Muscle of leg (tissue), 11 donors: ENCODE results near the gene SIRT2. TPM values are rescaled to one million over a fixed set of nuclear protein-coding genes. Genes with fewer than 3 reads are reported as not detected.

Experiments used
- DNase-seq: peaks from one replicate; pipeline ENCODE4 v3.0.0; 2013
- H3K27ac ChIP-seq: one replicate; pipeline ENCODE4 v1.5.1; 2013; ENCODE audit warnings: mild to moderate bottlenecking, low read length, control low read depth
- H3K27me3 ChIP-seq: one replicate; pipeline ENCODE4 v1.6.1; 2013; ENCODE audit warnings: low read length; ENCODE audit not compliant: control insufficient read depth, insufficient read depth
- H3K36me3 ChIP-seq: one replicate; pipeline ENCODE4 v1.6.1; 2013; ENCODE audit warnings: low read length; ENCODE audit not compliant: control insufficient read depth, insufficient read depth
- H3K4me1 ChIP-seq: one replicate; pipeline ENCODE4 v1.6.1; 2013; ENCODE audit warnings: low read length; ENCODE audit not compliant: control insufficient read depth, insufficient read depth
- H3K4me3 ChIP-seq: one replicate; pipeline ENCODE4 v1.5.1; 2013; ENCODE audit warnings: low read length, control low read depth
- H3K9me3 ChIP-seq: replicated peaks from 2 replicates; pipeline ENCODE4 v1.6.1; 2013; ENCODE audit warnings: low read depth, low read length; ENCODE audit not compliant: control insufficient read depth
- WGBS: methylation state at CpG from one replicate; pipeline ENCODE4 v1.1.5; 2013; ENCODE audit warnings: missing lambda C conversion rate; ENCODE audit not compliant: insufficient coverage; 5-methylcytosine and 5-hydroxymethylcytosine counted together
- polyA plus RNA-seq, 8 donors: library from polyadenylated mRNA; unstranded; fragments of 120-200 nt; gene quantifications; one replicate each; pipeline versions ENCODE4 v1.2.1 to v1.2.3, GENCODE V29; 2013; ENCODE audit warnings: inconsistent platforms in 1 of 8, low replicate concordance in 1 of 8; ENCODE audit not compliant: insufficient read length in 8 of 8, insufficient read depth in 1 of 8
- total RNA-seq: library from RNA; stranded (reverse); fragments of 120-200 nt; gene quantifications from one replicate; pipeline ENCODE4 v1.2.4, GENCODE V29; 2013

Gene SIRT2
- total and polyA plus RNA-seq, 9 donors, result 92.7 to 129 (median 106) TPM

DNA sequence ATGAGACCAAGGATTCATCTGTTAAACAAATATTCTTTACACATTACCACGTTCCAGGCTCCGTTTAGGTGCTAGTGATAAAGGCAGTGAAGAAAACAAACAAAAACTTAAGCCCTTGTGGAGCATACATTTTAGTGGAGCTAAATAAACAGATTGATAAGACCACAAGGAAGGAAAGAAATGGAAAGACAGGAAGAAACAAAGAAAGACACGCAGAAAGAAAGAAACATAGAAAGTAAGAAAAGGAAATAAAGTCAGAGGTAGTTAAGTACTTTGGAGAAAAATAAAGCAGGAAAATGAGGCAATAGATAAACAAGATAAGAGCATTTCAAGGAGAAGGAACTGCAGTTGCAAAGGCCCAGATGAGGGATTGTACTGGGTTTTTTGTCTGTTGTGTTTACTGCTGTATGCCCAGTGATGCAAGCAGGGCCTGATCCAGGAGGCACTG is 1.3 kb upstream of the SIRT2 start:
- H3K27me3 ChIP-seq, result no peaks in the 10 kb centered on the region
- peaks cover 29% of the 10 kb centered on the region for H3K4me1 ChIP-seq
- no peak for DNase-seq
- peak overlapping the region; percentile 89 for H3K27ac ChIP-seq
- peaks cover 16% of the 10 kb centered on the region for H3K36me3 ChIP-seq
- no peaks in the 10 kb centered on the region for H3K9me3 ChIP-seq
- WGBS, result 80% methylated on average over 1 of the region's 3 CpGs
- H3K4me3 ChIP-seq, result no peak overlapping the region

DNA sequence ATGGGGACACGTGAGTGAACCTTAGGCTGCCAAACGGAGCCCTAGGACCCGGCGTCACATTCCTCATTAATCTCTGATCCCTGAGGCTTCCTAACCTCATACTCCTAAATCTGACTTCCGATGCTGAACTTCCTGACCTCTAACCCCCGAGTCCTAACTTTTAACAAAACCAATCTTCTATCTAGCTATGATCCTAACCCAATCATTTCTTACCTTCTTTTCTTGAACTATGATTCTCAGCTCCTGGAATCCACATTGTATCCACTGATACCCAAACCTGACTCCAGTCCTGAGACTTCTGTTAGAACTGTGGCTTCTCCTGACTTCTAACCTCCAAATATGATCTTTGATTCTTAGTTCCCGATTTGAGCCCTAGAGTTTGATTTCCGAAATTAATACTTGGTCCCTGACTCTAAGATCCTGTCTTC is 798 bp upstream of the SIRT2 start:
- Histone ChIP-seq H3K4me3 (peak overlapping the region; percentile 79), H3K27me3 (no peaks in the 10 kb centered on the region), H3K4me1 (peaks cover 29% of the 10 kb centered on the region), H3K9me3 (no peaks in the 10 kb centered on the region), H3K36me3 (peaks cover 13% of the 10 kb centered on the region), H3K27ac (peak overlapping the region; percentile 89)
- no peak for DNase-seq
- 0% methylated on average over 5 of the region's 8 CpGs for WGBS

DNA sequence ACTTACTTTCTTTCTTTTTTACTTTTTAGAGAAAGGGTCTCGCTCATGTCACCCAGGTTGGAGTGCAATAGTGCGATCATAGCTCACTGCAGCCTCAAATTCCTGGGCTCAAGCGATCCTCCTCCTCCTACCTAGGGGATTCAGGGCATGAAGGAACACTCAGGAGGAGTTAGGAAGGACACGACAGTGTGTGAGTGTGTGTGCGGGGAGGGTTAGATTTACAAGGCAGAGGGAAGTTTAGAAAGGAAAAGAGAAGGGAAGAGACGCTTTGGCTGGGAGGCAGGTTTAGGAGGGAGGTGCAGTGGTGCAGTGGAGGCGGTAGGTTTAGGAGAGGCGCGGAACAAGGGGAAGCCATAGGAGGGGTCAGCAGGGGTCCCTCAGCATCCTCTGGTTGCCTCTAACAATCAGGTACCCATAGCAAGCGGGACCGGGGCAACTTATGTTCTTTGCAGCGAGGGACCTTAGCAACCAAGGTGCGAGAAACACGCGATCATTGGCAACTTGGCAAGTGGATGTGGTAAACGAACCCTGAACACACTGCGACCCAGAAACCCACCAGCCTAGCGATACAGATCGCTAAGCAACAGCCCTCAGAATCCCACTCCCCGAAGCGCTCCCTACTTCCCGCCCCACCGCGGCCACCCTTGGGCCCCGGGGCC is 501 bp downstream of the SIRT2 start:
- H3K9me3 ChIP-seq, result no peaks in the 10 kb centered on the region
- H3K36me3 ChIP-seq, result peaks cover 11% of the 10 kb centered on the region
- WGBS, result under 1% methylated on average over 20 of the region's 25 CpGs
- H3K27me3 ChIP-seq, result no peaks in the 10 kb centered on the region
- H3K4me1 ChIP-seq, result peaks cover 39% of the 10 kb centered on the region
- H3K27ac ChIP-seq, result peak overlapping the region; percentile 95
- peak overlapping the region; percentile 99 for H3K4me3 ChIP-seq
- DNase-seq, result peak; percentile 52

DNA sequence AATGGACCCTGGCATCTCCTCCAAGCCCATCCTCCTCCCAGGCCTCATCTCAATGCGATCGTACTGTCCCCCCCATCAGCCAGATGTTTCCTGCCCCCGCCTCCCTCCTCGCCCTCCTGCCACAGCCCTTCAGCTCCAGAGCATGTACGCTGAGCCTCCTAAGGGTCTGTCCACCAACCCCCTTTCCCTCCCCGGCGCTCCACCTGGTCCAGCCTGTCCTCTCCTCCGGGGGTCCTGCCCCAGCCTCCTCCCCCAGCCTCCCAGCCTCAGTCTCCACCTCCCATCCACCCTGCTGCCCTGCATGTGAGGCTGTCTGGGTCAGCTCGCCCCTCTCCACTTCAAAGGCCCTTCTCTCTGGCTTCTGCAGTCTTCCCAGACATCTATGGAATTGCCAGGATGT is 4.5 kb downstream of the SIRT2 start:
- 47% methylated on average over 9 of the region's 9 CpGs for WGBS
- no peak for DNase-seq
- peaks cover 36% of the 10 kb centered on the region for H3K36me3 ChIP-seq
- no peaks in the 10 kb centered on the region for H3K27me3 ChIP-seq
- no peak overlapping the region for H3K27ac ChIP-seq
- no peak overlapping the region for H3K4me3 ChIP-seq
- no peaks in the 10 kb centered on the region for H3K9me3 ChIP-seq
- H3K4me1 ChIP-seq, result peaks cover 66% of the 10 kb centered on the region

DNA sequence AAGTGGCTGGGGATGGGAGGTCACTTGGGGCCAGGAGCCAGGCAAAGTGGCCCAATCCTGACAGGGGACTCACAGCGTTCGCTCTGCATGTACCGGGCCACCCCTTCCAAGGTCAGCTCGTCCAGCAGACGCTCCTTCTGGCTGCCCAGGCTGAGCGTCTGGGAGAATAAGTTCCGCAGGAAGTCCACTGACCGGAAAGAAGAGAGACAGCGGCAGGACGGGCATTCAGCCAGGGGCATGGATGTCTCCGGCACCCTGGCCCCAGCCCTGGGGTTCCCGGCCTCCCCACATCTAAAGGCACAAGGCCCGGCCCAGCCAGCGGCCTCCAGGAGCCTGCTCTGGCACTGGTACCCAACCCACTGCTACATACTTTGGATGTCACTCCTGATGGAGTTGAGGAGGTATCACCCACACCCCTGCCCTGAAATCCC is 6.1 kb downstream of the SIRT2 start:
- no peaks in the 10 kb centered on the region for H3K27me3 ChIP-seq
- WGBS, result 48% methylated on average over 11 of the region's 14 CpGs
- H3K4me3 ChIP-seq, result no peak overlapping the region
- H3K9me3 ChIP-seq, result no peaks in the 10 kb centered on the region
- peaks cover 62% of the 10 kb centered on the region for H3K4me1 ChIP-seq
- H3K36me3 ChIP-seq, result peaks cover 52% of the 10 kb centered on the region
- no peak for DNase-seq
- peak overlapping the region; percentile 38 for H3K27ac ChIP-seq

DNA sequence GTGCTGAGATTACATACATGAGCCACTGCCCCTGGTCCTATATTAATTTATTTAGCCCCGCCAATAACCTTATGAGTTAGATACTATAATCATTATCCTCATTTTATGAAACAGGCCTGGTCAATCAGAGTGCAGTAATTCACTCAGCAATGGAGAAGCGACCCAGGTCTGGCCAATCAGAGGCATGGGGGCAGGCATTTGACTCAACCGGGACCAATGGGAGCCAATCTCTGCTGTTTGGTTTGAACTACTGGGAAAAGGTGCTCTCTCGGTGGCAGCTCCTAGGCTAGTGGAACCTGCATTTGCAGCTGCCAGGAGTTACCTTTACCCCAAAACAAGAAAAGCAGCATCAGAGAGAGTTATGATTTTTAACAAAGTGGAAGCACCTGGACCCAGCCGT is 6.6 kb downstream of the SIRT2 start:
- Histone ChIP-seq H3K4me1 (peaks cover 57% of the 10 kb centered on the region), H3K27ac (peak overlapping the region; percentile 38)
- 48% methylated on average over 2 of the region's 5 CpGs for WGBS

DNA sequence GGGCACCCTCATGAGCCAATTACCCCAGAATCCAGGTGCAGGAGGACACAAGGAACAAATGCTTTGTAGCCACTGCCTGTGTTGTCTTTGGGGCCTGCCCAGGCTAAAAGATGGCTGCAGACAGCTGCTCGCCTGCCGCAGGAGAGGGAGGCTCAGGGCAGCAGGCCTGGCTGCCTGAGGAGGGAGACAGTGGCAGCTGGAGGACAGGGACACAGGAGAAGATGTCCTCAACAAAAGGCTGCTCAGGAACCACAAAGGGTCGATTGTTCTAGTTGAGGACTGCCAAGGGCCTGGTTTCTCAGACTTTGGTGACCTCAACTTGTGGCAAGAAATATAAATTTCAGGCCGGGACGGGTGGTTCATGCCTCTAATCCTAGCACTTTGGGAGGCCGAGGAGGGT is 7.6 kb downstream of the SIRT2 start:
- peak; percentile 62 for DNase-seq
- H3K4me1 ChIP-seq, result peaks cover 54% of the 10 kb centered on the region

More for the DNA sequence above, 6.6 kb downstream of the SIRT2 start:
- Histone ChIP-seq H3K27me3 (no peaks in the 10 kb centered on the region), H3K36me3 (peaks cover 53% of the 10 kb centered on the region), H3K4me3 (no peak overlapping the region), H3K9me3 (no peaks in the 10 kb centered on the region)
- DNase-seq, result no peak

DNA sequence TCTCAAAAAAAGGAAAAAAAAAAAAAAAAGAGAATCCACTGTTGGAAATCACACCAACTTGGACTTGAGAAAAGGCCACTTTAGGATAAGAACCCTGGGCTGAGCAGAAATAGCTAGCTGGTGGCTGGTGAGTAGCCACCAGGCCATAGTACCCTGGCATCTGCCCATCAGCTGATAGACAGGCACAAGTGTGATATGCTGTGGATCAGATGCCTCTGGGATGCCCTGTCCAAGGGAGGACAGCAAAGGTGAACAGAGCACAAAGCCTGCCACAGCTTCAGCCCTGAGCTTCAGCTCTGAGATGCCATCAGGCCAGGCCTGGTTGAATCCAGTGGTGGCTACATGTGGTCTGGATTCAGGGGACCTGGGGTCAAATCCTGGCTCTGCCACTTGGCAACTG is 8.7 kb downstream of the SIRT2 start:
- Histone ChIP-seq H3K4me1 (peaks cover 60% of the 10 kb centered on the region), H3K4me3 (no peak overlapping the region), H3K9me3 (no peaks in the 10 kb centered on the region), H3K27me3 (no peaks in the 10 kb centered on the region), H3K27ac (peak overlapping the region; percentile 71), H3K36me3 (peaks cover 60% of the 10 kb centered on the region)
- peak; percentile 80 for DNase-seq

More for the DNA sequence above, 7.6 kb downstream of the SIRT2 start:
- peaks cover 61% of the 10 kb centered on the region for H3K36me3 ChIP-seq
- no peaks in the 10 kb centered on the region for H3K9me3 ChIP-seq
- peak overlapping the region; percentile 69 for H3K27ac ChIP-seq
- H3K27me3 ChIP-seq, result no peaks in the 10 kb centered on the region
- H3K4me3 ChIP-seq, result no peak overlapping the region
- 78% methylated on average over 5 of the region's 6 CpGs for WGBS

DNA sequence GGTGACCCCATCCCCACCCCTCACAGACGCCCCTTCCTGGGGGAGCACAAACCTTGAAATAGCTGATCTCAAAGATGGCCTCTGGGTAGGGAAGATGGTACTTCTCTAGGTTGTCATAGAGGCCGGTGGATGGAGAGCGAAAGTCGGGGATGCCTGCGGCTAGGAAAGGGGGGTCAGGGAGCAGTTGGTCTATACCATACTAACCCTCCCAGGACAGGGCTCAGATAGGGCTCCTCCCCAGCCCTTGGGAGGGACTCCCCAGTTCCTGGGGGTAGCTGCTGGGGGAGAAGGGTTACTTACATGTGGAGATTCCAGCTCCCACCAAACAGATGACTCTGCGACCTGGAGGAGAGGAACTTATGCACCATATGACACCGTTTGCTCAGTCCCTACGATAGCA is 9.6 kb downstream of the SIRT2 start:
- WGBS, result no CpG with 5 or more reads among the region's 8 CpGs
- DNase-seq, result no peak
- Histone ChIP-seq H3K27ac (no peak overlapping the region), H3K27me3 (no peaks in the 10 kb centered on the region), H3K9me3 (no peaks in the 10 kb centered on the region), H3K36me3 (peaks cover 58% of the 10 kb centered on the region), H3K4me1 (peaks cover 64% of the 10 kb centered on the region), H3K4me3 (no peak overlapping the region)

DNA sequence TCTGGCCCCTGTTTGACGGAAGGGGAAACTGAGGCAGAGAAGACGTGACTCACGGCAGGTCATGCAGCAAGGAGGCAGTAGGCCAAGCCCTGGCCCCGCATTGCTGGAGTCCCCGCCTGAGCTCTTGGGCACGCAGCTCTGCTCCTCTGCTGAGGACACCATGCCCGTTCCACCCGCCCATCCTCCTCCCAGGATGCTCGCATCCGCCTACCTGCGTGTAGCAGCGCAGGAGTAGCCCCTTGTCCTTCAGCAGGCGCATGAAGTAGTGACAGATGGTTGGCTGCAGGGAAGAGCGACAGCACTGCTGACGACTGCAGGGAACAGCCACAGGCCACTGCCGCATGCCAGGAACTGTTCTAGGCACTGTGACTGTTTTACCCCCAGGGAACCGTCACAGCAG is 10.5 kb downstream of the SIRT2 start:
- 87% methylated on average over 12 of the region's 17 CpGs for WGBS
- peaks cover 59% of the 10 kb centered on the region for H3K36me3 ChIP-seq
- no peaks in the 10 kb centered on the region for H3K9me3 ChIP-seq
- H3K27ac ChIP-seq, result no peak overlapping the region
- H3K27me3 ChIP-seq, result no peaks in the 10 kb centered on the region
- H3K4me1 ChIP-seq, result peaks cover 60% of the 10 kb centered on the region
- H3K4me3 ChIP-seq, result no peak overlapping the region
- DNase-seq, result no peak
